ENCODE data around the gene CAND2. TPM values are rescaled to one million over a fixed set of nuclear protein-coding genes. Genes with fewer than 3 reads are reported as not detected.

CAND2 gene
- total and polyA plus RNA-seq, 2 experiments from 2014 or later: 5.6 to 20.5 TPM

- Mint-ChIP-seq H3K9me3 (no peaks in the 10 kb centered on the region), H3K4me1 (peaks cover 36% of the 10 kb centered on the region), H3K36me3 (ENCODE audit: low read depth) (peaks cover 57% of the 10 kb centered on the region), H3K27me3 (ENCODE audit: insufficient read depth, low read depth, poor library complexity) (peaks cover 15% of the 10 kb centered on the region), H3K4me3 (no peak overlapping the region), H3K27ac (peak overlapping the region; percentile 82)
- DNase-seq (ENCODE audit: low spot score) (peak; percentile 55), ATAC-seq (peak; percentile 49)
- no peak for TF ChIP-seq NANOG (IDR thresholded peaks at IDR 0.05; ENCODE audit: borderline replicate concordance)
- TF ChIP-seq, protein P1, sequence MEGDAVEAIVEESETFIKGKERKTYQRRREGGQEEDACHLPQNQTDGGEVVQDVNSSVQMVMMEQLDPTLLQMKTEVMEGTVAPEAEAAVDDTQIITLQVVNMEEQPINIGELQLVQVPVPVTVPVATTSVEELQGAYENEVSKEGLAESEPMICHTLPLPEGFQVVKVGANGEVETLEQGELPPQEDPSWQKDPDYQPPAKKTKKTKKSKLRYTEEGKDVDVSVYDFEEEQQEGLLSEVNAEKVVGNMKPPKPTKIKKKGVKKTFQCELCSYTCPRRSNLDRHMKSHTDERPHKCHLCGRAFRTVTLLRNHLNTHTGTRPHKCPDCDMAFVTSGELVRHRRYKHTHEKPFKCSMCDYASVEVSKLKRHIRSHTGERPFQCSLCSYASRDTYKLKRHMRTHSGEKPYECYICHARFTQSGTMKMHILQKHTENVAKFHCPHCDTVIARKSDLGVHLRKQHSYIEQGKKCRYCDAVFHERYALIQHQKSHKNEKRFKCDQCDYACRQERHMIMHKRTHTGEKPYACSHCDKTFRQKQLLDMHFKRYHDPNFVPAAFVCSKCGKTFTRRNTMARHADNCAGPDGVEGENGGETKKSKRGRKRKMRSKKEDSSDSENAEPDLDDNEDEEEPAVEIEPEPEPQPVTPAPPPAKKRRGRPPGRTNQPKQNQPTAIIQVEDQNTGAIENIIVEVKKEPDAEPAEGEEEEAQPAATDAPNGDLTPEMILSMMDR (conservative IDR thresholded peaks at IDR 0.05; ENCODE audit: low read depth in 2 of 2): peak in 1 of 2 experiments; percentile 63; a peak in 2 of 4 replicates
- Histone ChIP-seq H3K79me2 (replicated peaks; ENCODE audit: insufficient read depth) (0 out of 2 replicates have a peak, but pooled peaks cover 3% of the 10 kb centered on the region), H3K4me1 (ENCODE audit: insufficient read depth) (peaks cover 12% of the 10 kb centered on the region; the same call in 1 of the 2 replicates), H2AFZ (no peak overlapping the region), H3K9me2 (ENCODE audit: insufficient read depth) (no peaks in the 10 kb centered on the region), H3K27me3 (ENCODE audit: insufficient read depth) (no peaks in the 10 kb centered on the region), H3K27ac (ENCODE audit: low read depth) (peak overlapping the region; percentile 65), H4K20me1 (replicated peaks; ENCODE audit: insufficient read depth) (peaks cover 12% of the 10 kb centered on the region), H3K4me2 (no peak overlapping the region), H3F3A (replicated peaks; ENCODE audit: low read depth) (peaks cover 49% of the 10 kb centered on the region), H3K36me3 (ENCODE audit: insufficient read depth) (peaks cover 25% of the 10 kb centered on the region), H3K4me3 (no peak overlapping the region)
Observed at GRCh38 chr3:12829886-12830784, 33.7 kb downstream of the CAND2 start.

DNA sequence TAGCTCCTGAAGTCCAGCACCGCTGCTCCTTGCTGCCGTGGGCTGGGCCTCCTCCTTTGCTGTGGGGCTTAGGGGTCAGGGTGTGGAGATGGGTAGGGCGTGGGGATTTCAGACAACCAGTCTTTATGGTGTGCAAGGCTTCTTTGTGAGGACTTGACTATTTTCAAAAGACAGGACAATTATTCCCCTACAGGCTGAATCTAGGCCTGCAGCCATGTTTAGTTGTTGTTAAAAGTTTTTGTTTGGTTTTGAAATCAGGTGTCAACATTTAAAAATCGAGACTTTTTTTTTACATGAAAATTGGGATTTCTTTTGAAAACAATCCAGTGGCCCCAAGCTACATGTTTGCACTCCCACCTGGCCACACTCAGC is 34.3 kb downstream of the CAND2 start:
- Histone ChIP-seq H3K4me1 (ENCODE audit: insufficient read depth) (peaks cover 15% of the 10 kb centered on the region), H2AFZ (no peak overlapping the region), H3K9me2 (ENCODE audit: insufficient read depth) (no peaks in the 10 kb centered on the region), H3F3A (replicated peaks; ENCODE audit: low read depth) (peaks cover 56% of the 10 kb centered on the region), H4K20me1 (replicated peaks; ENCODE audit: insufficient read depth) (peaks cover 18% of the 10 kb centered on the region), H3K36me3 (ENCODE audit: insufficient read depth) (peaks cover 31% of the 10 kb centered on the region), H3K4me3 (no peak overlapping the region), H3K27me3 (ENCODE audit: insufficient read depth) (no peaks in the 10 kb centered on the region), H3K4me2 (no peak overlapping the region), H3K27ac (ENCODE audit: low read depth) (peak overlapping the region; percentile 65), H3K79me2 (replicated peaks; ENCODE audit: insufficient read depth) (0 out of 2 replicates have a peak, but pooled peaks cover 10% of the 10 kb centered on the region)
- ATAC-seq: no peak; the same call in 2 of the 3 replicates
- Mint-ChIP-seq H3K4me3 (no peak overlapping the region), H3K27me3 (ENCODE audit: insufficient read depth, low read depth, poor library complexity) (peaks cover 15% of the 10 kb centered on the region), H3K4me1 (peaks cover 41% of the 10 kb centered on the region), H3K36me3 (ENCODE audit: low read depth) (peaks cover 63% of the 10 kb centered on the region), H3K9me3 (no peaks in the 10 kb centered on the region), H3K27ac (peak overlapping the region; percentile 82; the same call in 1 of the 2 replicates)
- TF ChIP-seq, protein P1 (conservative IDR thresholded peaks at IDR 0.05; ENCODE audit: low read depth in 2 of 2): peak in 1 of 2 experiments; percentile 41; a peak in 2 of 4 replicates
- TF ChIP-seq ZNF331 (CRISPR knock-in tag; IDR thresholded peaks at IDR 0.05; ENCODE audit: low read depth): no peak
- TF ChIP-seq EZH2phosphoT487 (IDR thresholded peaks at IDR 0.05; ENCODE audit: unreplicated experiment): no peak
- TF ChIP-seq ZNF114 (CRISPR knock-in tag; IDR thresholded peaks at IDR 0.05): no peak
- DNase-seq (ENCODE audit: low spot score): no peak
